Cardiac muscle cell (in vitro differentiated cells and primary cell): Measurements from ENCODE around the gene CDH23. TPM values are rescaled to one million over a fixed set of nuclear protein-coding genes. Genes with fewer than 3 reads are reported as not detected.

Experiments used
- DNase-seq, 2 donors: peaks; one replicate each; pipeline versions ENCODE4 v3.0.0 to v3.0.0-alpha.2; 2010 to 2017; ENCODE audit warnings: low read depth in 1 of 2, low spot score in 1 of 2
- H3K27ac ChIP-seq: fragments of 200-600 bp; sonication (generic); 2 replicates; pipeline ENCODE4 v1.5.1; 2016
- H3K27me3 ChIP-seq: fragments of 200-600 bp; sonication (generic); 2 replicates; pipeline ENCODE4 v1.6.0; 2016; ENCODE audit warnings: control low read depth
- H3K36me3 ChIP-seq: fragments of 200-600 bp; sonication (generic); 2 replicates; pipeline ENCODE4 v1.5.1; 2016; ENCODE audit warnings: control low read depth
- H3K4me1 ChIP-seq: fragments of 200-600 bp; sonication (generic); 2 replicates; pipeline ENCODE4 v1.8.1; 2017; ENCODE audit warnings: low read depth, mild to moderate bottlenecking, mixed run types
- H3K4me3 ChIP-seq: fragments of 200-600 bp; sonication (generic); 2 replicates; pipeline ENCODE4 v1.5.1; 2016; ENCODE audit warnings: mild to moderate bottlenecking
- H3K9me3 ChIP-seq: fragments of 200-600 bp; sonication (generic); 2 replicates; pipeline ENCODE4 v1.5.1; 2017; ENCODE audit warnings: low read depth, mild to moderate bottlenecking, control low read depth
- polyA plus RNA-seq: library from polyadenylated mRNA; unstranded; fragments of >200 nt; fragmentation: Nextera tagmentation; extraction: Ambion mirVana; gene quantifications from 2 replicates; pipeline ENCODE4 v1.2.1, GENCODE V29; 2016
- total RNA-seq: library from RNA; depleted of rRNA; stranded (reverse); fragments of >200 nt; gene quantifications from 2 replicates; pipeline ENCODE4 v1.2.3, GENCODE V29; 2016
- TF ChIP-seq, protein P1 (sequence below): IDR thresholded peaks from 2 replicates; pipeline ENCODE4 v1.5.1; 2012; ENCODE audit warnings: low read depth, mild to moderate bottlenecking, low read length

CDH23 gene
- total and polyA plus RNA-seq, 2 experiments from 2014 or later, result 0.05 to 0.51 TPM

DNA sequence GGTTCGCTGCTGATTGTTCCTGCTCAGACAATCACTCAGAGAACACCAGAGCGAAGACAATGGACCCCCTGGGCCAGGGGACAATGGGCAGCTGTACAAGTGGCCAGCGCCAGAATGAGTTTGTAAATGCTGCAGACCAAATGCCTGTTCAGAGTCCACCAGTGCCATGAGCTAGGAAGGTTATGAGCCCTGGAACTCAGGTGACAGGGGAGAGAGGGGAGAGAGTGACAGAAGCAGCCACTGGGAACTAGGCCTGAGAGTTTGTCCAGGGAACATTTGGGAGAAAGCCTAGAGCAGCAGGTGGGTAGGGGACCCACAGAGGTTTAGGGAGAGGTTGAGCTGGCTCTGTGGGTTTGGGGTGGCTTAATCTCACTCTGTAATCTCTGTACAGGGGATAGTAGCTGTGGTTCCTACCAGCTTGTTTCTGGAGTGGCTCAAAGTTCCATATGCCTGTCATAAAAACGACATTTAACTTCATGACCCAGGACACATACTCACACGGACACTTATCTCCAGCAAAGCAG lies 262.5 kb downstream of the CDH23 start:
- peaks cover 16% of the 10 kb centered on the region for H3K4me1 ChIP-seq
- TF ChIP-seq, protein P1, sequence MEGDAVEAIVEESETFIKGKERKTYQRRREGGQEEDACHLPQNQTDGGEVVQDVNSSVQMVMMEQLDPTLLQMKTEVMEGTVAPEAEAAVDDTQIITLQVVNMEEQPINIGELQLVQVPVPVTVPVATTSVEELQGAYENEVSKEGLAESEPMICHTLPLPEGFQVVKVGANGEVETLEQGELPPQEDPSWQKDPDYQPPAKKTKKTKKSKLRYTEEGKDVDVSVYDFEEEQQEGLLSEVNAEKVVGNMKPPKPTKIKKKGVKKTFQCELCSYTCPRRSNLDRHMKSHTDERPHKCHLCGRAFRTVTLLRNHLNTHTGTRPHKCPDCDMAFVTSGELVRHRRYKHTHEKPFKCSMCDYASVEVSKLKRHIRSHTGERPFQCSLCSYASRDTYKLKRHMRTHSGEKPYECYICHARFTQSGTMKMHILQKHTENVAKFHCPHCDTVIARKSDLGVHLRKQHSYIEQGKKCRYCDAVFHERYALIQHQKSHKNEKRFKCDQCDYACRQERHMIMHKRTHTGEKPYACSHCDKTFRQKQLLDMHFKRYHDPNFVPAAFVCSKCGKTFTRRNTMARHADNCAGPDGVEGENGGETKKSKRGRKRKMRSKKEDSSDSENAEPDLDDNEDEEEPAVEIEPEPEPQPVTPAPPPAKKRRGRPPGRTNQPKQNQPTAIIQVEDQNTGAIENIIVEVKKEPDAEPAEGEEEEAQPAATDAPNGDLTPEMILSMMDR, result no peak
- no peaks in the 10 kb centered on the region for H3K36me3 ChIP-seq
- no peaks in the 10 kb centered on the region for H3K27me3 ChIP-seq
- H3K4me3 ChIP-seq, result no peak overlapping the region
- no peaks in the 10 kb centered on the region for H3K9me3 ChIP-seq
- no peak for DNase-seq
- no peak overlapping the region for H3K27ac ChIP-seq

DNA sequence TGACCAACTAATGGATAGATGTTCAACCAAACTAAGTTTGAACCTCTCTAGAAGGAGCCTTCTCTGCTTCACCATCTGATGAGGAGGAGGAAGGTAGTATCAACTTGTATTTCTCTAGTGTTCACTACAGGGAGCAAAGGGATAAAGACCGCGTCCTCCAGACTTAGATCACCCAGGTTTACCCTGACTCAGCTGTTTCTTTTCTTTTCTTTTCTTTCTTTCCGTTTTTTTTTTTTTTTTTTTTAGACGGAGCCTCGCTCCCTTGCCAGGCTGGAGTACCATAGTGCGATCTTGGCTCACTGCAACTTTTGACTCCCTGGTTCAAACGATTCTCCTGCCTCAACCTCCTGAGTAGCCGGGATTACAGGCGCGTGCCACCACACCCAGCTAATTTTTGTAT lies 263.0 kb downstream of the CDH23 start:
- no peak for DNase-seq
- no peaks in the 10 kb centered on the region for H3K27me3 ChIP-seq
- H3K27ac ChIP-seq, result no peak overlapping the region
- H3K4me3 ChIP-seq, result no peak overlapping the region
- no peaks in the 10 kb centered on the region for H3K36me3 ChIP-seq
- no peaks in the 10 kb centered on the region for H3K9me3 ChIP-seq
- TF ChIP-seq, protein P1, result no peak
- H3K4me1 ChIP-seq, result peaks cover 16% of the 10 kb centered on the region

DNA sequence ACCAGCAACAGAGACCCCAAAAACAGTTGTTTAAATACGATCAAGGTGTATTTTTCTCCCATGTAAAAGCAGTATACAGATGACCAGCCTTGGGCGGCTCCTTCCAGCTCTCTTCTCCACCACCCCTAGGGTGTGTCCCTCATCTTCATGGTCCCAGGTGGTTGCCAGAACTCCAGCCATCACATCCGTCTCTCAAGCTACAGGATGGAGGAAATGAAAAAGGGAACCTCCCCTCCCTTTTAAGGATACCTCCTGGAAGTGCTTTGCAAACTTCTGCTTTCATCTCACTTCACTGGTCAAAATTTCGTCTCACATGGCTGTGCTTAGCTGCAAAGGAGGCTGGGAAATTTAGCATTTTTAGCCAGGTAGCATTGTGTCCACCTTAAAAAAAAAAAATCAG lies 263.6 kb downstream of the CDH23 start:
- H3K9me3 ChIP-seq, result no peaks in the 10 kb centered on the region
- no peak overlapping the region for H3K4me3 ChIP-seq
- H3K4me1 ChIP-seq, result peaks cover 16% of the 10 kb centered on the region
- TF ChIP-seq, protein P1, result no peak
- no peak for DNase-seq
- no peak overlapping the region for H3K27ac ChIP-seq
- no peaks in the 10 kb centered on the region for H3K27me3 ChIP-seq
- no peaks in the 10 kb centered on the region for H3K36me3 ChIP-seq

DNA sequence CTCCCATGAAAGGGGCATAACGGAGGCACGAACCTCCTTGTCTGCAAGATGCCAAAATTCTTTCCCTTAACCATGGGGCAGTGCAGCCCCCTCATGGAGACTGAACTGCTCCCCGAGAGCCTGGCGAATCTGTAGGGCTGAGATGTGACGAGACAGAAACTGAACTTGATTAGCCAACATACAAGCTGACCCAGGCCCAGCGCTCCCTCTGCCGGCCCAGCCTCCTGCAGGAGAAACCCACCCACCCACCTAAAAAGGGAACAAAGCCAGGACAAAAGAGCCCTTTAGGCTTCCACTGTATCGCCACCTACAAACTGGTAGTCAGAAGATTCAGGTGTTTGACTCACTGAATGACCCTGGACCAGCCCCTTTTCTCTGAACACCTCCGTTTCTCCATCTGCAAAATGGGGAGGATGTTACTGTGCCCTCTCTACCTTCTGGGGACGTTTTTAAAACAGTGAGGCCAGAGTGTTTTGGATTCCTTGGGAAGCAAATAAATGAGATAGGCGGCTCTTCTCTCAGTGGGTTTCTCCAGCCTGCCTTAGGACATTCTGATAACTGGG lies 264.4 kb downstream of the CDH23 start:
- H3K9me3 ChIP-seq, result no peaks in the 10 kb centered on the region
- no peaks in the 10 kb centered on the region for H3K27me3 ChIP-seq
- no peaks in the 10 kb centered on the region for H3K36me3 ChIP-seq
- H3K27ac ChIP-seq, result no peak overlapping the region
- no peak for DNase-seq
- H3K4me1 ChIP-seq, result peaks cover 12% of the 10 kb centered on the region
- H3K4me3 ChIP-seq, result no peak overlapping the region
- TF ChIP-seq, protein P1, result no peak

DNA sequence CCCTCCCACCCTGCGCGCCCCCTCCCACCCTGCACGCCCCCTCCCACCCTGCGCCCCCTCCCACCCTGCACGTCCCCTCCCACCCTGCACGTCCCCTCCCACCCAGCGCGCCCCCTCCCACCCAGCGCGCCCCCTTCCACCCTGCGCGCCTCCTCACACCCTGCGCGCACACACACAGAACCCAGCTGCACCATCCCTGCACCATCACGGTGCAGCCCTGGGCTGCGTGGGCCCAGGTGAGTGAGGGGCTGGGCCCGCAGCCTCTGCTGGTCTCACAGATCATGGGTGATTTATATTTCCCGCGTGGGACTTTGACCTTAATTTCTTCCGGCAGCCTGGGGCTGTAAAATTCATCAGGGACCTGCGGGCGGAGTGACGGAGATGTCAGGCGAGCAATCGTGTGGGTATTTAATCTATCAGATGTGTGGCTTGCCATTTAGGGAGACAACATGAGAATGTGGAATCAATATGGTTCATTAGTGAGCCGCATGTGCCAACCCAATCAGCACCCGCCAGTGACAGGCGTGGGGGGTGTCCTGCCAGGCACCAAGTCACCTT lies 265.1 kb downstream of the CDH23 start:
- Histone ChIP-seq H3K27ac (no peak overlapping the region), H3K9me3 (no peaks in the 10 kb centered on the region), H3K4me1 (peaks cover 14% of the 10 kb centered on the region), H3K4me3 (no peak overlapping the region), H3K36me3 (no peaks in the 10 kb centered on the region), H3K27me3 (no peaks in the 10 kb centered on the region)
- DNase-seq, result no peak
- TF ChIP-seq, protein P1, result no peak
